HG02588 (cell line): Measurements from ENCODE around the gene SYMPK.

Experiments
- ATAC-seq: cut with Tn5 transposase; IDR thresholded peaks from one replicate; pipeline ENCODE4 v1.9.1; 2021; ENCODE audit warnings: mild to moderate bottlenecking, moderate library complexity; ENCODE audit not compliant: unreplicated experiment

Gene SYMPK

DNA sequence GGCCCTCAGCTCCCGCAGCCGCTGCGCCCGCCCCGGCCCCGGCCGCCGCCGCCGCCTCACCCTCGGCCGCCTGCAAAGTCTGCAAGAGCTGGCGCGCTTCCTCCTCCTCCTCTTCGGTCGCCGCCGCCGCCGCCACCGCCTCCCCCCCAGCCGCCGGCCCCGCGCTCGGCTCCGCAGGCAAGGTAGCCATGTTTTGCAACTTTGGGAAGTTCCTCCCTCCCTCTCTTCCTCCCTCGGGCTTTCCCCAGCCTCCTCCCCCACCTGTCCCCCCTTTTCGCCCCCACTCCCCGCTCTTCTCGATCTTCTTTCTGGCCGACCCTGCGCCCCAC is 94.3 kb downstream of the SYMPK start:
- no peak for ATAC-seq

DNA sequence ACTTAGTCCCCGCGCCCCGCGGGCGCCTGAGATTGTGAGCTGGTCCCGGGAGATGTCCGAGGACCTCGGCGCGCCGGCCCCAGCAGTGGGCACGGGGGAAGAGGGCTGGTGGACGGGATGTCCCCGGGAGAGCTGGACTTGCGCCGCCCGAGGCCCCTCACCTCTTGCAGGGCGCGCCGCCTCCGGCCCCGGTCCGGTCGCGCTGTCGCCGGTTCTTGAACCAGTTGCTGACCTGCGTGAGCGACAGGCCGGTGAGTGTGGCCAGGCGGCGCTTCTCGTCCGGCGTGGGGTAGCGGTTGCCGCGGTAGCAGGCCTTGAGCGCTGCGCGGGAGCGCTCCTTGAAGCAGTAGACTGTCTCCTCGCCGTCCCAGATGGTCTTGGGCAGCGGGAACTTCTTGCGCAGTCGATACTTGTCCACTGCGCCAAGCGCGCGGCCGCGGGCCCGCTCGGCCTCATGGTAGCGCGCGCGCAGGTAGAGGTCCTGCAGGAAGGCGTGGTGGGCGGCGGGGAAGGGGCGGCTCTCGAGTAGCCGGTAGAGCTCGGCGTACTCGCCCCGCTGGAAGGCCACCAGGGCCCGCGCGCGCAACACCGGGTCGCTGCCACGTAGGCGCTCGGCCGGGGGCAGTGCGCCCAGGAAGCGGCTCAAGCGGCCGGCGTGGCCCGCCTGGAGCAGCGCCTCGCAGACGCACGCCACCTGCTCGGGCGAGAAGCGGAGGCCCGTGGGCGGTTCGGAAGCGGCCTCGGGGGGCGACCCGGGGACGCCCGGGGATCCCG is 94.9 kb downstream of the SYMPK start:
- no peak for ATAC-seq

DNA sequence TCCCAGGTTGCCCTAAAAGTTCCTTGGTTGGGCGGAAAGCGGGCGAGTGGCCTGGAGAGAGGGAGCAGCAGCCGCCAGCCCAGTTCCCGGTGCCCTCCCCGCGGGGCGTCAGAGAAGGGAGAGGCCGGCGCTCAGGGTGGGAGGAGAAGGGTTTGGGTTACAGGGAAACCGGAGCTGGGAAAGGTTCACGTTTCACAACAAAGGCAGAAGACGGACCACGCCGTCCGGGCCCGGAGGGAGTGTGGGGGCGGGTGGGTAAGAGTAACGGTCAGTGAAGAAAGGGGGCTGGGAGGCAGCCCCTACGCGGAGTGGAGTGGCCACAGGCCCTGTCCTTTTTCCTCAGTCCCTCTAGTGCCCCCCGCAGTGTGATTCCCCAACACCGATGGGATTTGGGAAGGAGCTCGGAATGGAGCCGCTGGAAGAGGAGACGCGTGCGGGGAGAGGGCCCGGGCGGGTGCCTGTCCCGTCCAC is 95.5 kb downstream of the SYMPK start:
- no peak for ATAC-seq

DNA sequence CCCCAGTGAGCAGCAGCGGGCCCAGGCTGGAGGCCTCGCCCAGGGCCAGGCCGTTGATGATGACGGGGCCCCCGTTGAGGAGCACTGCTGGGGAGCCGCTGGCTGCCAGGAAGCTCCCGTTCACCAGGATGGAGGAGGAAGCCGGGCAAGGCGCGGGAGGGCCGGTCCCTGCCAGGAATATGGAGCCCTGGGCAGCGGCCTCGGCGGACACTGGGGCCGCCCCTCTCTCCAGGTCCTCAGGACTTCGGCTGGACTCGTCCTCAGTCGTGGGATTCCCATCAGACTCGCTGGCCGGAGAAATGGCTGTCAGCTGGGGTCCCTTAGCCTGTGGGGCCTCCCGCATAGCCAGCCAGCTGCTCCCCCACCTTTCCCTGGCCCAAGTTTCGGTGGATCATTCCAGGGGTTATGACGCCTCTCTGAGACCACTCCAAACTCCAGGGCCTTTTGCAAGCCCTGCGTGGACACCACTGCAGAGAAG is 96.0 kb downstream of the SYMPK start:
- ATAC-seq = no peak

DNA sequence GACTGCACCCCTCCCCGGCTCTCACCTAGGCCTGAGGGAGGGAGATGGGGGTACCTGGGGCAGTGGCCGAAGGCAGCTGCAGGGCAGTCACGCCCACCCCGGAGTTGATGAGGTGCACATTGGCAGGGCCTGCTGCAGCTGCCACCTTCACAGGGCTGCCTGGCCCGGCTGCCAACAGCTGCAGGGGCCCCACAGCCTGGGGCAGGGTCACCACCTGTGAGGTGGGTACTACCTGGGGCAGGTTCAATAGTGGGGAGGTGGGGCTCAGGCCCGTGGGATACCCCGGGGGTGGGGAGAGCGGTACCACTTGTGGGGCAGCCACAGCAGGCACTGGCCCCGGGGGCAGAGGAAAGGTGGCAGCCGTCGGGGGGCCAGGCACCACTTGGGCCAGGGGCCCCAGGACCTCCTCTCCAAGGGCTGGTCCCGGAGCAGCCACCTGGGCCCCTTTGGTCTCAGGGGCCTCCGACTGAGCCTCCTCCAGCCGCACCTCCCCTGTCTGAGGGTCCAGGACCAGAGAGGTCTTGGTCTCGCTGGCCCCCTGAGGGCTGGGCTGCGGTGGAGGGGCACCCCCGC is 96.6 kb downstream of the SYMPK start:
- ATAC-seq = no peak

DNA sequence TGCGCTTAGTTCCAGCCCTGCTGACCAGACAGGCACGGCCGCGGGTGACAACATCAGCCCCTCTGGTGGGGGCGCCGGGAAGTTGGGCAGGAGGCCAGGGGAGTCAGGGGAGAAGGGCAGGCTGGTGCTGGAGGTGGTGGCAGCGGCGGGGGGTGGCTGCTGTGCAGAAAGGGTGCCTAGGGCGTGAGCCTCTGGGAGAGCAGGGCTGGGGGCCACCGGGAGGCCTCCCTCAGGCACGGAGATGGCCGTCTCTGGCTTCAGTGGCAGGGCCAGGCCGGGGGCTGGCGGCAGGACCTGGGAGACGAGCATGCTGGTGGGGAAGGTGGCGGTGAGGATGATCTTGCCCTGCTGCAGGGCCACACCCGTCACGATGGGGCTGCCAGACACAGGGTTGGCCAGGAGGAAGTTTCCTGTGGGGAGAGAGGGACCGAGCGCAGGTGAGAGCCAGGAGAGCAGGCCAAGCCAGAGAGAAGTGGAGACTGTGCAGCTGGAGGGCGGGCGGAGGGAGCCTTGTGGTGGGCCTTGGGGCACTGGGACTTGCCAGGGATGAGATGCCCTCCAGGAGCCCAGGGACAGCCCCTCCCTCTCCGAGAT is 97.1 kb downstream of the SYMPK start:
- no peak for ATAC-seq
